A673 (cell line): ENCODE measurements around the gene RASSF6.

ENCODE experiments used
- CTCF ChIP-seq: fragments of 300-800, 200-600 bp; sonication (generic); conservative IDR thresholded peaks from 2 replicates; pipeline ENCODE4 v1.5.1; 2017; ENCODE audit warnings: low read depth, mild to moderate bottlenecking, antibody characterized with exemption, low read length, moderate library complexity, mixed read lengths
- EZH2 ChIP-seq: fragments of 200-600 bp; sonication (generic); IDR thresholded peaks from 2 replicates; pipeline ENCODE4 v1.6.1; 2017; ENCODE audit warnings: borderline replicate concordance, low read depth, mild to moderate bottlenecking, mixed read lengths, antibody characterized with exemption, low read length; ENCODE audit not compliant: poor library complexity, severe bottlenecking

GRCh38 chr4:73662709-73663546 is 42.7 kb upstream of the RASSF6 start:
- TF ChIP-seq CTCF (peak; percentile 52), EZH2 (no peak)
